ENCODE results near the gene KIF1A. TPM values are rescaled to one million over a fixed set of nuclear protein-coding genes. Genes with fewer than 3 reads are reported as not detected.

KIF1A gene
- total RNA-seq, 1 experiment from 2014 or later, result not detected

- ATAC-seq (no peak), DNase-seq (no peak)
- Histone ChIP-seq H3K4me3 (ENCODE audit: low read length) (no peak overlapping the region), H3K27ac (ENCODE audit: low read length) (no peak overlapping the region), H2AFZ (ENCODE audit: low read length) (no peak overlapping the region), H3K36me3 (ENCODE audit: low read depth, low read length) (no peaks in the 10 kb centered on the region), H3K27me3 (ENCODE audit: low read length) (peaks cover 67% of the 10 kb centered on the region), H4K20me1 (ENCODE audit: low read length) (no peaks in the 10 kb centered on the region), H3K9me3 (ENCODE audit: low read length) (no peaks in the 10 kb centered on the region), H3K4me1 (ENCODE audit: insufficient read depth, low read length) (no peaks in the 10 kb centered on the region), H3K4me2 (ENCODE audit: low read length) (no peak overlapping the region), H3K9me2 (replicated peaks; ENCODE audit: low read length) (no peaks in the 10 kb centered on the region), H3F3A (ENCODE audit: low read length, unreplicated experiment) (no peaks in the 10 kb centered on the region), H3K79me2 (ENCODE audit: low read length) (no peaks in the 10 kb centered on the region), H3K9ac (ENCODE audit: low read length) (no peak overlapping the region)
- CTCF ChIA-PET, result no interaction called here
- BruUV-seq (replicated peaks), result no TSS peak
- POLR2A ChIA-PET (ENCODE audit: unreplicated experiment), result no interaction called here
- TF ChIP-seq EZH2phosphoT487 (IDR thresholded peaks at IDR 0.05; ENCODE audit: borderline replicate concordance, low read length) (no peak), EZH2 (IDR thresholded peaks at IDR 0.05; ENCODE audit: low read length, unreplicated experiment) (no peak), CTCF (conservative IDR thresholded peaks at IDR 0.05; ENCODE audit: low read depth, low read length) (no peak)
- intact Hi-C loops (cut with micrococcal nuclease), result no loop called here
Observed at GRCh38 chr2:240705204-240705791, 114.7 kb downstream of the KIF1A start.

- Histone ChIP-seq H3K9ac (ENCODE audit: low read length) (no peak overlapping the region), H3K79me2 (ENCODE audit: low read length) (no peaks in the 10 kb centered on the region), H3K4me2 (ENCODE audit: low read length) (no peak overlapping the region), H3F3A (ENCODE audit: low read length, unreplicated experiment) (no peaks in the 10 kb centered on the region), H3K36me3 (ENCODE audit: low read depth, low read length) (no peaks in the 10 kb centered on the region), H3K27ac (ENCODE audit: low read length) (no peak overlapping the region), H4K20me1 (ENCODE audit: low read length) (no peaks in the 10 kb centered on the region), H3K9me2 (replicated peaks; ENCODE audit: low read length) (no peaks in the 10 kb centered on the region), H3K27me3 (ENCODE audit: low read length) (peaks cover 64% of the 10 kb centered on the region), H2AFZ (ENCODE audit: low read length) (no peak overlapping the region), H3K9me3 (ENCODE audit: low read length) (no peaks in the 10 kb centered on the region), H3K4me3 (ENCODE audit: low read length) (no peak overlapping the region), H3K4me1 (ENCODE audit: insufficient read depth, low read length) (no peaks in the 10 kb centered on the region)
- intact Hi-C loops (cut with micrococcal nuclease), result no loop called here
- ChIA-PET CTCF (interaction anchor here (0.5 kb wide), 1 partner anchor 139 kb away, joined by 3 read pairs; no protein-coding TSS in a partner anchor), POLR2A (ENCODE audit: unreplicated experiment) (no interaction called here)
- BruUV-seq (replicated peaks), result no TSS peak
- no peak for ATAC-seq
- TF ChIP-seq EZH2 (IDR thresholded peaks at IDR 0.05; ENCODE audit: low read length, unreplicated experiment) (no peak), CTCF (conservative IDR thresholded peaks at IDR 0.05; ENCODE audit: low read depth, low read length) (no peak), EZH2phosphoT487 (IDR thresholded peaks at IDR 0.05; ENCODE audit: borderline replicate concordance, low read length) (no peak)
- DNase-seq, result no peak
Observed at GRCh38 chr2:240704651-240705050, 115.4 kb downstream of the KIF1A start.
